Thoracic aorta (tissue), 2 donors: ENCODE measurements around the gene RUNX2. TPM values are rescaled to one million over a fixed set of nuclear protein-coding genes. Genes with fewer than 3 reads are reported as not detected.

ENCODE experiments used
- ATAC-seq: fragments of 150-250 bp; one replicate; pipeline ENCODE4 v1.8.0; 2017; ENCODE audit warnings: low read depth; ENCODE audit not compliant: insufficient number of reproducible peaks, low FRiP score
- DNase-seq: peaks from one replicate; pipeline ENCODE4 v3.0.0-alpha.2; 2020; ENCODE audit warnings: low spot score
- H3K27ac ChIP-seq, 2 donors: fragments of 200-600 bp; sonication (generic); 1 replicate in 1 of 2; 2 replicates in 1 of 2; pipeline ENCODE4 v1.5.1; 2016; ENCODE audit warnings: mild to moderate bottlenecking in 2 of 2, moderate library complexity in 2 of 2
- H3K27me3 ChIP-seq: fragments of 200-600 bp; sonication (generic); replicated peaks from 2 replicates; pipeline ENCODE4 v1.6.0; 2016; ENCODE audit warnings: mild to moderate bottlenecking; ENCODE audit not compliant: insufficient read depth
- H3K36me3 ChIP-seq: fragments of 200-600 bp; sonication (generic); one replicate; pipeline ENCODE4 v1.5.1; 2016
- H3K4me1 ChIP-seq, 2 donors: fragments of 200-600 bp; sonication (generic); 1 replicate in 1 of 2; 2 replicates in 1 of 2; pipeline versions ENCODE4 v1.5.1 to v1.6.0; 2016; ENCODE audit warnings: low read depth in 2 of 2, mild to moderate bottlenecking in 1 of 2; ENCODE audit not compliant: control insufficient read depth in 1 of 2
- H3K4me3 ChIP-seq: fragments of 200-600 bp; sonication (generic); 2 replicates; pipeline ENCODE4 v1.5.1; 2016; ENCODE audit warnings: mild to moderate bottlenecking
- H3K9me3 ChIP-seq: fragments of 200-600 bp; sonication (generic); 2 replicates; pipeline ENCODE4 v1.5.1; 2016
- CTCF ChIP-seq: fragments of 200-600 bp; sonication (generic); IDR thresholded peaks from one replicate; pipeline ENCODE4 v1.5.1; 2019; ENCODE audit warnings: antibody characterized with exemption
- total RNA-seq, 2 donors: library from RNA; depleted of rRNA; stranded (reverse); fragments of >200 nt; gene quantifications; one replicate each; pipeline versions ENCODE4 v1.1.0 to v1.2.3, GENCODE V29; 2016

The RUNX2 gene
- total RNA-seq, 2 donors from 2014 or later: 3.2 to 7.9 TPM

GRCh38 chr6:45650524-45651135 is 322.5 kb downstream of the RUNX2 start:
- Histone ChIP-seq H3K4me3 (no peak overlapping the region), H3K27me3 (no peaks in the 10 kb centered on the region), H3K36me3 (no peaks in the 10 kb centered on the region), H3K4me1 (no peaks in the 10 kb centered on the region), H3K9me3 (no peaks in the 10 kb centered on the region), H3K27ac (no peak overlapping the region)
- no peak for TF ChIP-seq CTCF
- no peak for DNase-seq
- ATAC-seq: no peak

- Histone ChIP-seq H3K27ac (no peak overlapping the region), H3K4me3 (no peak overlapping the region), H3K27me3 (no peaks in the 10 kb centered on the region), H3K9me3 (no peaks in the 10 kb centered on the region), H3K4me1 (no peaks in the 10 kb centered on the region), H3K36me3 (no peaks in the 10 kb centered on the region)
- no peak for DNase-seq
- no peak for ATAC-seq
- no peak for TF ChIP-seq CTCF
These were observed 323.2 kb downstream of the RUNX2 start for GRCh38 chr6:45651301-45651700.

- Histone ChIP-seq H3K27me3 (no peaks in the 10 kb centered on the region), H3K27ac (no peak overlapping the region), H3K9me3 (no peaks in the 10 kb centered on the region), H3K4me3 (no peak overlapping the region), H3K36me3 (no peaks in the 10 kb centered on the region), H3K4me1 (no peaks in the 10 kb centered on the region)
- DNase-seq: no peak
- no peak for TF ChIP-seq CTCF
- ATAC-seq: no peak
These were observed 324.3 kb downstream of the RUNX2 start for GRCh38 chr6:45652416-45652815.

GRCh38 chr6:45653117-45653883 is 325.2 kb downstream of the RUNX2 start:
- H3K9me3 ChIP-seq: no peaks in the 10 kb centered on the region
- H3K36me3 ChIP-seq: no peaks in the 10 kb centered on the region
- DNase-seq: no peak
- H3K4me3 ChIP-seq: no peak overlapping the region
- H3K27me3 ChIP-seq: no peaks in the 10 kb centered on the region
- H3K27ac ChIP-seq: no peak overlapping the region
- H3K4me1 ChIP-seq: no peaks in the 10 kb centered on the region
- TF ChIP-seq CTCF: no peak
- ATAC-seq: no peak

- DNase-seq: no peak
- H3K27ac ChIP-seq: no peak overlapping the region
- TF ChIP-seq CTCF: no peak
- no peaks in the 10 kb centered on the region for H3K4me1 ChIP-seq
- H3K4me3 ChIP-seq: no peak overlapping the region
- H3K9me3 ChIP-seq: no peaks in the 10 kb centered on the region
- ATAC-seq: no peak
- H3K36me3 ChIP-seq: no peaks in the 10 kb centered on the region
- H3K27me3 ChIP-seq: no peaks in the 10 kb centered on the region
These were observed 326.5 kb downstream of the RUNX2 start for GRCh38 chr6:45654673-45655072.
